HG03354 (cell line): ENCODE data around the gene TMEM41A.
"Not testable (repeated sequence)": the region's sequence is repeated elsewhere in the genome, so short reads cannot be mapped to it uniquely, and the experiment has no call there.

Source experiments
- ATAC-seq: cut with Tn5 transposase; IDR thresholded peaks from one replicate; pipeline ENCODE4 v1.9.1; 2021; ENCODE audit warnings: mild to moderate bottlenecking; ENCODE audit not compliant: unreplicated experiment, poor library complexity, severe bottlenecking

TMEM41A gene

GRCh38 chr3:185490241-185490640, 8.6 kb downstream of the TMEM41A start:
- ATAC-seq = no peak

- ATAC-seq = no peak
Observed at GRCh38 chr3:185489462-185489861, 9.4 kb downstream of the TMEM41A start.

- no peak for ATAC-seq
Observed at GRCh38 chr3:185488465-185488864, 10.4 kb downstream of the TMEM41A start.

- ATAC-seq = no peak
Observed at GRCh38 chr3:185486394-185486793, 12.4 kb downstream of the TMEM41A start.

GRCh38 chr3:185484296-185484695, 14.5 kb downstream of the TMEM41A start:
- no peak for ATAC-seq

GRCh38 chr3:185479373-185479945, 19.4 kb downstream of the TMEM41A start:
- no peak for ATAC-seq

- ATAC-seq = no peak
Observed at GRCh38 chr3:185477316-185477715, 21.5 kb downstream of the TMEM41A start.

GRCh38 chr3:185474922-185475321, 23.9 kb downstream of the TMEM41A start:
- not testable (repeated sequence) for ATAC-seq

- ATAC-seq = no peak
Observed at GRCh38 chr3:185473290-185473815, 25.5 kb downstream of the TMEM41A start.

GRCh38 chr3:185470323-185470722, 28.5 kb downstream of the TMEM41A start:
- ATAC-seq = no peak

GRCh38 chr3:185469542-185469941, 29.3 kb downstream of the TMEM41A start:
- no peak for ATAC-seq

- ATAC-seq = not testable (repeated sequence)
Observed at GRCh38 chr3:185466123-185466522, 32.7 kb downstream of the TMEM41A start.

GRCh38 chr3:185465471-185465870, 33.4 kb downstream of the TMEM41A start:
- no peak for ATAC-seq

GRCh38 chr3:185460719-185461350, 38.0 kb downstream of the TMEM41A start:
- ATAC-seq = no peak

- no peak for ATAC-seq
Observed at GRCh38 chr3:185460309-185460708, 38.5 kb downstream of the TMEM41A start.

- ATAC-seq = no peak
Observed at GRCh38 chr3:185457376-185457775, 41.5 kb downstream of the TMEM41A start.

GRCh38 chr3:185451432-185451831, 47.4 kb downstream of the TMEM41A start:
- not testable (repeated sequence) for ATAC-seq

GRCh38 chr3:185448107-185448506, 50.7 kb downstream of the TMEM41A start:
- ATAC-seq = no peak

GRCh38 chr3:185444329-185444728, 54.5 kb downstream of the TMEM41A start:
- no peak for ATAC-seq

- no peak for ATAC-seq
Observed at GRCh38 chr3:185442031-185442430, 56.8 kb downstream of the TMEM41A start.

GRCh38 chr3:185439745-185440466, 58.9 kb downstream of the TMEM41A start:
- no peak for ATAC-seq
